Tibial artery (tissue), 4 donors: ENCODE results near the gene SLC25A52.
A peak's percentile ranks its signal among the peaks of the same experiment; 100 is the strongest.
"Not testable (repeated sequence)": the region's sequence is repeated elsewhere in the genome, so short reads cannot be mapped to it uniquely, and the experiment has no call there.

Experiments
- DNase-seq, 2 donors: peaks; one replicate each; pipeline ENCODE4 v3.0.0-alpha.2; 2019
- H3K27ac ChIP-seq, 2 donors: fragments of 200-600 bp; sonication (generic) in 1 of 2; 1 replicate in 1 of 2; 2 replicates in 1 of 2; pipeline ENCODE4 v1.5.1; 2018 to 2019; ENCODE audit warnings: mild to moderate bottlenecking in 1 of 2
- H3K27me3 ChIP-seq, 2 donors: fragments of 200-600 bp; sonication (generic) in 1 of 2; one replicate each; pipeline versions ENCODE4 v1.5.1 to v1.6.0; 2016 to 2019
- H3K36me3 ChIP-seq, 3 donors: fragments of 200-600 bp; sonication (generic) in 2 of 3; one replicate each; pipeline ENCODE4 v1.5.1; 2016 to 2019; ENCODE audit warnings: mild to moderate bottlenecking in 2 of 3
- H3K4me1 ChIP-seq, 4 donors: fragments of 200-600 bp; sonication (generic) in 2 of 4; 1 replicate in 3 of 4; 2 replicates in 1 of 4; pipeline ENCODE4 v1.5.1; 2016 to 2019
- H3K4me3 ChIP-seq, 2 donors: fragments of 200-600 bp; sonication (generic) in 1 of 2; 1 replicate in 1 of 2; 2 replicates in 1 of 2; pipeline ENCODE4 v1.5.1; 2018 to 2019; ENCODE audit warnings: mild to moderate bottlenecking in 2 of 2
- H3K9me3 ChIP-seq, 3 donors: fragments of 200-600 bp; sonication (generic) in 1 of 3; one replicate each; pipeline ENCODE4 v1.5.1; 2016 to 2019
- intact Hi-C: fragments of 100-400 bp; cut with DNase I; formaldehyde crosslinking; loops from one replicate; pipeline ENCODE4 v1.15.0; 2023; ENCODE audit warnings: low total_unique reads
- TF ChIP-seq, protein P1 (sequence below), 2 experiments: fragments of 200-600 bp in 1 of 2; fragments of 450-650 bp in 1 of 2; IDR thresholded peaks; one replicate each; pipeline ENCODE4 v1.5.1; 2017 to 2019; ENCODE audit warnings: antibody characterized with exemption in 2 of 2, mild to moderate bottlenecking in 1 of 2, moderate library complexity in 1 of 2

The SLC25A52 gene

DNA sequence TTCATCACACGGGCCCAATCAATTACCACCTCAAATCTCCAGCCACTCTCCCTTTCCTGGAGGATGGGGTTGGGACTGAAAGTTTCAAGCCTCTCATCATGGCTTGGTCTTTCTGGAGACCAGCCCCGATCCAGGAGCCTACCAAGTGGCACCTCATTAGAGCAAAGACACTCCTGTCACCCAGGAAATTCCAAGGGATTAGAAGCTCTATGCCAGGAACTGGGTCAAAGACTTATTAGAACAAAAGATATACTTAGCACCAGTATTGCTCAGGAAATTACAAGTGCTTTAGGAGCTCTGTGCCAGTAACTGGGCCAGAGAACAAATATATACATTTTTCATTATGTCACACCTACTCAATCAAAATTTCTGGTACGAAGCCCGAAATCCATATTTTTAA, 14.3 kb downstream of the SLC25A52 start:
- TF ChIP-seq, protein P1, sequence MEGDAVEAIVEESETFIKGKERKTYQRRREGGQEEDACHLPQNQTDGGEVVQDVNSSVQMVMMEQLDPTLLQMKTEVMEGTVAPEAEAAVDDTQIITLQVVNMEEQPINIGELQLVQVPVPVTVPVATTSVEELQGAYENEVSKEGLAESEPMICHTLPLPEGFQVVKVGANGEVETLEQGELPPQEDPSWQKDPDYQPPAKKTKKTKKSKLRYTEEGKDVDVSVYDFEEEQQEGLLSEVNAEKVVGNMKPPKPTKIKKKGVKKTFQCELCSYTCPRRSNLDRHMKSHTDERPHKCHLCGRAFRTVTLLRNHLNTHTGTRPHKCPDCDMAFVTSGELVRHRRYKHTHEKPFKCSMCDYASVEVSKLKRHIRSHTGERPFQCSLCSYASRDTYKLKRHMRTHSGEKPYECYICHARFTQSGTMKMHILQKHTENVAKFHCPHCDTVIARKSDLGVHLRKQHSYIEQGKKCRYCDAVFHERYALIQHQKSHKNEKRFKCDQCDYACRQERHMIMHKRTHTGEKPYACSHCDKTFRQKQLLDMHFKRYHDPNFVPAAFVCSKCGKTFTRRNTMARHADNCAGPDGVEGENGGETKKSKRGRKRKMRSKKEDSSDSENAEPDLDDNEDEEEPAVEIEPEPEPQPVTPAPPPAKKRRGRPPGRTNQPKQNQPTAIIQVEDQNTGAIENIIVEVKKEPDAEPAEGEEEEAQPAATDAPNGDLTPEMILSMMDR (IDR thresholded peaks at IDR 0.05) = no peak
- H3K36me3 ChIP-seq = no peaks in the 10 kb centered on the region
- no peak for DNase-seq
- H3K27me3 ChIP-seq = no peaks in the 10 kb centered on the region
- no peaks in the 10 kb centered on the region for H3K4me1 ChIP-seq
- H3K27ac ChIP-seq = no peak overlapping the region
- intact Hi-C loops = no loop called here
- H3K9me3 ChIP-seq = no peaks in the 10 kb centered on the region
- no peak overlapping the region for H3K4me3 ChIP-seq

GRCh38 chr18:31744321-31745067, 16.2 kb downstream of the SLC25A52 start:
- no peak for DNase-seq
- TF ChIP-seq, protein P1 (IDR thresholded peaks at IDR 0.05) = no peak
- intact Hi-C loops = loop anchor here (5.0 kb wide), 1 partner anchor 233 kb away; no protein-coding TSS in a partner anchor
- no peaks in the 10 kb centered on the region for H3K27me3 ChIP-seq
- H3K4me3 ChIP-seq = no peak overlapping the region
- H3K4me1 ChIP-seq = no peaks in the 10 kb centered on the region
- no peak overlapping the region for H3K27ac ChIP-seq
- no peaks in the 10 kb centered on the region for H3K36me3 ChIP-seq
- H3K9me3 ChIP-seq = no peaks in the 10 kb centered on the region

- not testable (repeated sequence) for H3K36me3 ChIP-seq, H3K27me3 ChIP-seq, H3K9me3 ChIP-seq, H3K27ac ChIP-seq, H3K4me3 ChIP-seq, H3K4me1 ChIP-seq
- intact Hi-C loops = loop anchor here (5.0 kb wide), 1 partner anchor 234 kb away; no protein-coding TSS in a partner anchor
- DNase-seq = peak in 1 of 2 donors; percentile 23
Observed at GRCh38 chr18:31743600-31743999, 17.1 kb downstream of the SLC25A52 start.

GRCh38 chr18:31741097-31741735, 19.5 kb downstream of the SLC25A52 start:
- H3K27me3 ChIP-seq = no peaks in the 10 kb centered on the region
- no peaks in the 10 kb centered on the region for H3K36me3 ChIP-seq
- H3K9me3 ChIP-seq = no peaks in the 10 kb centered on the region
- H3K4me3 ChIP-seq = no peak overlapping the region
- intact Hi-C loops = loop anchor here (5.0 kb wide), 1 partner anchor 236 kb away; no protein-coding TSS in a partner anchor
- H3K4me1 ChIP-seq = no peaks in the 10 kb centered on the region
- DNase-seq = peak in 1 of 2 donors; percentile 65
- TF ChIP-seq, protein P1 (IDR thresholded peaks at IDR 0.05) = peak; percentile 72 to 83
- no peak overlapping the region for H3K27ac ChIP-seq

DNA sequence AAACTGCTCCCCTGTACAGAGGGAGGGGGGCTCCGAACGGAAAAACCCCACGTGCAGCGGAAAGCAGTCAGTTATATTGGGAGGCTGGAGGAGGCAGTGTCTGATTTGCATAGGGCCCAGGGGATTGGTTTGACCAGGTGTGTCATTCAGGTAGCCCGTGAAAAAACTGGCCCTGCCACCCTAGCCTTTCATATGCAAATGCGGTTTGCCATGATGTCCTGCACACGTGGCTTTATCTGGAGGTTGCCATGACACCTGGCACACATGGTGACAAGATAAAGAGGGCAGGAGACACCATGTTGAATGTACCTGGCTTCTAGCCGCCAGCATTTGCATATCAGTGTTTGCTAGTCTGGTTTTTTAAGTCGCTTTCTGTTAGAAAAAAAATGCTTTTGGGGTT, 20.5 kb downstream of the SLC25A52 start:
- Histone ChIP-seq H3K27ac (no peak overlapping the region), H3K36me3 (no peaks in the 10 kb centered on the region), H3K4me3 (no peak overlapping the region), H3K9me3 (no peaks in the 10 kb centered on the region), H3K27me3 (no peaks in the 10 kb centered on the region), H3K4me1 (no peaks in the 10 kb centered on the region)
- intact Hi-C loops = loop anchor here (5.0 kb wide), 1 partner anchor 237 kb away; no protein-coding TSS in a partner anchor
- no peak for DNase-seq
- TF ChIP-seq, protein P1 (IDR thresholded peaks at IDR 0.05) = no peak

DNA sequence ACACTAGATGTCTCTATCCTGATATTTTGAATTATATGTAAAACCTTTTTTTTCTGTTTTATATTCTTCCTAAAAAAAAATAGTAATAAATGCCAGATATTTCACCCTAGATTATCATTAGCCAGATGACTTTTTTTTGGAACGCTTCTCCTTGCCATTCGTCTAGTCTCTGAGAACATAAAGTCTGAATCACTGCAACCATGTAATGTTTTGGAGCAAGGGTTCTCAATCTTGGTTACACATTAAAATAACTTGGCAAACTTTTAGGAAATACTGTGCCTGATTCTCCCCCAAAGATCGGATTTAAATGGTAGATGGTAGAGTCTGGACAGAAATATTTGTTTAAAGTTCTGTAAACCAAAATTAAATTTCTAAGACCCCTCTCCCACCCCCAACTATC, 21.0 kb downstream of the SLC25A52 start:
- Histone ChIP-seq H3K4me1 (no peaks in the 10 kb centered on the region), H3K36me3 (no peaks in the 10 kb centered on the region), H3K9me3 (no peaks in the 10 kb centered on the region), H3K4me3 (no peak overlapping the region), H3K27ac (no peak overlapping the region), H3K27me3 (no peaks in the 10 kb centered on the region)
- TF ChIP-seq, protein P1 (IDR thresholded peaks at IDR 0.05) = no peak
- DNase-seq = no peak
- intact Hi-C loops = loop anchor here (5.0 kb wide), 1 partner anchor 238 kb away; no protein-coding TSS in a partner anchor
